HUES48 (cell line): ENCODE measurements around the gene GAREM1.

Experiments used
- H3K27ac ChIP-seq: one replicate; pipeline ENCODE4 v1.7.0; 2013; ENCODE audit warnings: low read depth, low read length, inconsistent platforms
- H3K27me3 ChIP-seq: 2 replicates; pipeline ENCODE4 v1.6.1; 2013; ENCODE audit warnings: mild to moderate bottlenecking, low read length; ENCODE audit not compliant: control insufficient read depth, insufficient read depth
- H3K36me3 ChIP-seq: 2 replicates; pipeline ENCODE4 v1.6.1; 2013; ENCODE audit warnings: low read length; ENCODE audit not compliant: control insufficient read depth, insufficient read depth
- H3K4me1 ChIP-seq: 2 replicates; pipeline ENCODE4 v1.6.1; 2013; ENCODE audit warnings: mild to moderate bottlenecking, low read length; ENCODE audit not compliant: control insufficient read depth, insufficient read depth
- H3K4me3 ChIP-seq: 2 replicates; pipeline ENCODE4 v1.5.1; 2013; ENCODE audit warnings: mild to moderate bottlenecking, low read depth, low read length
- H3K9ac ChIP-seq: 2 replicates; pipeline ENCODE4 v1.6.1; 2013; ENCODE audit warnings: mild to moderate bottlenecking, low read depth, low read length, moderate library complexity
- H3K9me3 ChIP-seq: 2 replicates; pipeline ENCODE4 v1.6.1; 2013; ENCODE audit warnings: low read length; ENCODE audit not compliant: control insufficient read depth, insufficient read depth

Gene GAREM1

DNA sequence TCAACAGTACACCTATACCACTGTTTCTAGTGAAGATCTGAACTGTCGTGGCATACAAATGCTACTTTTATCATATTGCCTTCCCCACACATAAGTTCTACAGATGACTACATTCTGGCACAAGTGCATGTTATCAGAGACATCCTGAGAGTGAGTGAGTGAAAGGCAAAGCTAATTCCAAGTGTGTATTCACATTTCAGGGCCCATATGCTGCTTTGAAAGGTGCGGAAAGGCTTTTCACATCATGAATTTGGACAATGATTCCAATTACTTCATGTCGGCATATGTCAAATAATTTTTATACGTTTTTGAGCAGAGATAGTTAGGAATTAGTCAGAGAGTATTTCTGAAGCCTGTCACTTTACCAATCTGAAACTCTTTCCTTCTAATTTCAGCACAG is 101.7 kb downstream of the GAREM1 start:
- H3K36me3 ChIP-seq, result no peaks in the 10 kb centered on the region
- H3K4me3 ChIP-seq, result no peak overlapping the region
- no peak overlapping the region for H3K9ac ChIP-seq
- H3K9me3 ChIP-seq, result no peaks in the 10 kb centered on the region
- no peaks in the 10 kb centered on the region for H3K27me3 ChIP-seq
- H3K27ac ChIP-seq, result no peak overlapping the region
- peaks cover 5% of the 10 kb centered on the region for H3K4me1 ChIP-seq

DNA sequence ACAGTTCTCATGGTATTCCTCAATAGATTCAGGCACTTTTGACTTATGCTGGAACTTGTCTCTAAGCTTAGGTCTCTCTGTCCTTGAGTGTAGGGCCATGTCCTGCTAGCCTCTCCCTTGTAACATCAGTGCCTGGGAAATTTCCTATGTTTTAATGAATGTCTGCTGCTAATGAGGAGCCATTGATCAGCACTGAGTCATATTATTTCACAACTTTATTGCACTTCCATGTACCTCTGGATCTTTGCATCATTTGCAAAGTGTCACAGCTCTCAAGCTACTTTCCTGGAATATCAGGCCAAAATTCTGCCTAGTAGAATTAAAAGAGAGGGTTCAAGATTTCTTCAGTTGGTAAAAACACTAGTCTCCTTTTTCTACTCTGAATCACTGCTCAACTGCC is 102.5 kb downstream of the GAREM1 start:
- Histone ChIP-seq H3K9ac (no peak overlapping the region), H3K9me3 (no peaks in the 10 kb centered on the region), H3K27me3 (no peaks in the 10 kb centered on the region), H3K36me3 (no peaks in the 10 kb centered on the region), H3K27ac (no peak overlapping the region), H3K4me1 (peaks cover 10% of the 10 kb centered on the region), H3K4me3 (no peak overlapping the region)

DNA sequence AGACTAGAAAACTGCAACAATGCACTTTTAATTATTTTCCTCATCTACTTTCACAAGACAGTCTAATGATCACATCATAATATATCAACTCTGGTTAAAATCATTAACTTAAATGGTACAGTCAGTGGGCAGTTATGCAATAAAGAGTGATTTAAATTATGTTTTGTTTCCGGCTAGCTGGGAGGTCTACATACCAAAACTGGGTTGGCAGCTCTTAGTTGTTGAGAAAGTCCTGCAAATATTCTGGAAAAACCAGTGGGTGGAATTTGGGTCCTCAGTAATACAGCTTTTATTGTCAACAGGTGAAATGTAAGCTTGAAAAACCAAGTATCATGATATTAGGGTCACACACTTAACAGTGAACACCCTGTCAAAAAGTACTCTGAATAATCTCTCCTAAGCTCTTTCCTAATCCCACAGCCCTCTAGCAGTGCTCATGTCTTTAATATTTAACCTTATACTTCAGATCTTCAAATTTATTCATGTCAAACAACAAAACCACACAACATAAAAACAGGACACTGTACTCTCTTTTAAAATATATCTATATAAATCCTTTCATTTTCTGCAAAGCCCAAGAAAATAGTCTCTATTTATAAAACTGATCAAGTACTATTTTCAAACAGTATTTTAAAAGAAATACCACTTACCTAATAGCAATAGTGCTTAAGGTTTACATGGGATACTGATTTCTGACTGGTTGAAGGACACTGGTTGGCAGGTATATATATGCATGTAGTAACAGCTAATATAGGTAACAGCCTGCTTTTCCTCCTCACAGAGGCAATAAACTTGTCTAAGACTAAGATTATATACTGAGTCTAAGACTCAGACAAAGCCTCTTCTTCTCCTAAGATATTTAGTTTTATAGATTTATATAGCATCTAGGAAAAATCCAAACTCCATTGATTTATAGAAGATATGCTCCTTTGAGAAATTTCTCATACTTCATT is 103.8 kb downstream of the GAREM1 start:
- Histone ChIP-seq H3K27me3 (no peaks in the 10 kb centered on the region), H3K9me3 (no peaks in the 10 kb centered on the region), H3K4me3 (no peak overlapping the region), H3K27ac (no peak overlapping the region), H3K36me3 (no peaks in the 10 kb centered on the region), H3K9ac (no peak overlapping the region), H3K4me1 (peaks cover 13% of the 10 kb centered on the region)

DNA sequence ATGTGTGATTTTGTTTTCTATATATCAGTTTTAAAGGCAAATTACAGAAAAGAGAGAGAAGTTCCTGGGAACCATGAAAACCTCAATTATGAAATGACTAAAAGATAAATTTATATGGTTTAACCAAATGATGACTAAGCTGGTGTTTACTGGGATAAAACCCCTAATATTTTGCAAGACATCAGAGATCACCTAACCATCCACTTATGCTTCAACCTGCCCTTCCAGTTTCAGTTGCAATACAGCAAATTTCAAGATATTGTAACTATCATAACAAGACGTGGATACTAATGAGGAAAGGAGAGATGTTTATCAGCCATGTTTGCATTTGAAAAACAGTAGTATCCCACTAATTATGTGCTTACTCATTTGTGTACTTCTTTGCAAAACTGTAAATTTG is 108.2 kb downstream of the GAREM1 start:
- H3K9ac ChIP-seq, result no peak overlapping the region

DNA sequence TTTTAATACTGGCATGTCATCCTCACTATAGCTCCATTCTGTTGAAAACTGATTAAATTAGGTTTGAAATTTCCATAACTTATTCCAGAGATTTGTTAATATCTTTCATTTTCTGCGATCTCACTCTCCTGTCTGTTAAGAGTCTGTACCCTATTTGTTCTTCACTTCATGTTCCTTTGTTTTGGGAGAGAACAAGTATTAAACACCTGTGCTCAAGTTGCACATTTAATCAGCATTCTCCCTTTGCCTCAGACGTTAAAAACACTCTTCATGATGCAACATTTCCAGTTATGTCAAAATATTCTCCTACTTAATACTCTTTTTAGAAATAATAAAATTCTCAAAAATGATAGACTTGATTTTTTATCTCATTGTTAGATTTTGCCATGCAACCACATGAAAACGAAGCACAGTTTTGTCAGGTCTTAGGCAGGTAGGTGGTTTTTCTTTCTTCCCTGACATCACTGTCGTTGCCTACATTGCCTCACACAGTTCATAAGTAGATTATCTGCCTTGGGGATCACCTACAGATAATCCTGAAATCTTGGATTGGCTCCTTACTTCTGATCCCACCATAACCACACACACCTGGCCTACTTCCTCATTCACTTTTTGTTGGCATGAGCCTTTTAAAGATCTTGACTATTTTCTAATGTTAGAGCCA is 109.9 kb downstream of the GAREM1 start:
- peaks cover 13% of the 10 kb centered on the region for H3K4me1 ChIP-seq
- H3K4me3 ChIP-seq, result no peak overlapping the region
- no peak overlapping the region for H3K9ac ChIP-seq
- H3K27ac ChIP-seq, result no peak overlapping the region
- no peaks in the 10 kb centered on the region for H3K36me3 ChIP-seq
- no peaks in the 10 kb centered on the region for H3K9me3 ChIP-seq
- H3K27me3 ChIP-seq, result no peaks in the 10 kb centered on the region

More for the DNA sequence above, 108.2 kb downstream of the GAREM1 start:
- Histone ChIP-seq H3K27me3 (no peaks in the 10 kb centered on the region), H3K9me3 (no peaks in the 10 kb centered on the region), H3K4me3 (no peak overlapping the region), H3K27ac (no peak overlapping the region), H3K4me1 (peaks cover 13% of the 10 kb centered on the region), H3K36me3 (no peaks in the 10 kb centered on the region)

DNA sequence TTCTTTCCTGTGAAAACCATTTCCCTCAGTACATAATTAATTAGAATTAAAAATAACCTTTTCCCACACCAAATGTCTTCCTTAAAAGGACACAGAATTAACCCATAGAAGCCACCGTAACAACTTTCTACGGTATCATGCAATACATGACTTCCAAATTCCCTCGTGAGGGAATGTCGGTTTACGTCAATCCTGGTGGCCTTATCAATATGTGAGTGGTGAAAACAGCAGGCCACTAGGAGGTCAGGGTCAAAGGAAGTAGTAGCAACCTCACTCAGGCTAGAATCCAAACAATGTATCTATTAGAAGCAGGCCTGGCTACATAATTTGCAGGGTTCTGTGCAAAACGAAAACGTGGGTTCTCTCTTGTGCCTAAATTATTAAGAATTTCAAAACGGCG is 112.2 kb downstream of the GAREM1 start:
- Histone ChIP-seq H3K4me1 (peaks cover 12% of the 10 kb centered on the region), H3K9ac (no peak overlapping the region), H3K9me3 (no peaks in the 10 kb centered on the region), H3K27me3 (no peaks in the 10 kb centered on the region), H3K36me3 (no peaks in the 10 kb centered on the region), H3K4me3 (no peak overlapping the region), H3K27ac (no peak overlapping the region)

DNA sequence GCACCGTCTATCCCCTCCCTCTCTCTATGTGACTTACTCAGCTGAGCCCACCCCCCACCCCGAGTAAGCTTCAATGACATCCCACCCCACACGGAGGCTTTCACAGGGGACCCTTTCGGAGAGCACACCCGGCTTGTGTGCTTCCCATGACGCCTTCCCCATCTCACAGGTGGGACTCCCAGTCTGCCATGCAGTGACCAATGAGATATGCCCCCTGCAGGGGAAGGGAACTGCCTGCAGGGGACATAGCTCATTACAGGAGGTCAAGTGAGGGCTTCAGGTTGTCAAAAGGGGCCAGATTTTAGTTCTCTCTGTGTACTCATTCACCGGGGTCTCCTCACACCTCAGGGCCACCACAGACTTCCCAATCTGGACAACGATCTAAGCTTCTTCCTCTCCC is 112.6 kb downstream of the GAREM1 start:
- Histone ChIP-seq H3K27me3 (no peaks in the 10 kb centered on the region), H3K4me1 (peaks cover 8% of the 10 kb centered on the region), H3K4me3 (no peak overlapping the region), H3K36me3 (no peaks in the 10 kb centered on the region), H3K9me3 (no peaks in the 10 kb centered on the region), H3K9ac (no peak overlapping the region), H3K27ac (no peak overlapping the region)

DNA sequence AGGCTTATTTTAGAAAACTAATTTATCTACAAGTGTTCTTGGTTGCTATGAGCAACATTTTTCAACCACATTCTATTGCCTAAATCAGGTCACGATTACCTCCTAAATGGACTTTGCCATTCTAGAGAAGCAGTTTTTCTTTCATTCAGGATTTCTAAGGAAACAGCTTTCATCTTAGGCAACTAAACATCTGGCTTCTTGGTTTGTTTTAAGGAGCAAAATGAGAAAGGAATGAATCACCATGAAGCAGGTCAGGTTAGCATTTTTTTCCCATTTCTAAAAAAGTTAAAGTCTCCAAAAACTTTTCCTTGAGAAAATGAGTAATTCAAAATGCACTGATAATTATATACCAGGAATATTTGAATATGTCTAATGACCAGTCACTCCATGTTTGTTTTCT is 114.8 kb downstream of the GAREM1 start:
- Histone ChIP-seq H3K27me3 (no peaks in the 10 kb centered on the region), H3K27ac (no peak overlapping the region), H3K36me3 (no peaks in the 10 kb centered on the region), H3K4me1 (no peaks in the 10 kb centered on the region; the same call in 1 of the 2 replicates), H3K9ac (no peak overlapping the region), H3K4me3 (no peak overlapping the region), H3K9me3 (no peaks in the 10 kb centered on the region)

DNA sequence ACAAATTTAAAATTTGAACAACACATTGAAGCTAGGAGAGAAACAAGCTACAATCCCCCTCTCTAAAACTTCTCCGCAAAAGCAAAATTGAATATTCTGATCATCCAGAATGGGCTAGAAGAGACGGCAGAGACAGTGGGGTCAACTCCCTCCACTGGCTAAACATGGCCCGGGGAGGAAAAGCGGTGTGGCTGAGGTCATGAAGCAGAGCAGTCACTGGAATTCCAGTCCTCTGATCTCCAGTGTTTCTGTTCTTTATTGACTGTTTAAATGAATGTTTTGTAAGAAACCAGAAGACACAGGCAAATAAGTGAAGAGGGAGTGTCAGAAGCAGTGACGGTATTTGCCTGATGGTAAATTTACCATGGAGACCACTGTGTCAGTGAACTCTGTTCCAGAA is 116.2 kb downstream of the GAREM1 start:
- H3K4me3 ChIP-seq, result no peak overlapping the region
- no peak overlapping the region for H3K27ac ChIP-seq
- no peaks in the 10 kb centered on the region for H3K27me3 ChIP-seq
- H3K9ac ChIP-seq, result no peak overlapping the region
- H3K9me3 ChIP-seq, result no peaks in the 10 kb centered on the region
- H3K4me1 ChIP-seq, result no peaks in the 10 kb centered on the region; the same call in 1 of the 2 replicates
- H3K36me3 ChIP-seq, result no peaks in the 10 kb centered on the region

DNA sequence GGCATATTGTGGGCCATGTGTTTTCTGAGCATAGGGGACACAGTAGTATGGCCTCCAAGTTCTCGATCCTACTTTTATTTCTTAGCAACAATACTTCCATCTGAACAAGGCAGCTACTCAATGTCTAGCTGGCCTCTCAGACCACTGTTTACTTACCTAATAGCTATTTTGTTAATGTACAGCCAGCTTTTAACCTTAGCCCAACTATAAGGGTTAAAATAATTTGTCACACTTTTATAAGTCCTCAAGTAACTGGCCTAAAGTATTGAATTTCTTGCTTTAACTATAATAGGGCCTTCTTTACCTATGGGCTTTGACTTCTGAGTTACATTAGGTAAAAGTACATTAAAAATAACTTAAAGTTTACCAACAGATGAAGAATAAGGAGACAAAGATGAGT is 117.4 kb downstream of the GAREM1 start:
- no peaks in the 10 kb centered on the region; the same call in 1 of the 2 replicates for H3K4me1 ChIP-seq
- no peak overlapping the region for H3K4me3 ChIP-seq
- H3K9ac ChIP-seq, result no peak overlapping the region
- H3K27me3 ChIP-seq, result no peaks in the 10 kb centered on the region
- no peaks in the 10 kb centered on the region for H3K9me3 ChIP-seq
- H3K27ac ChIP-seq, result no peak overlapping the region
- H3K36me3 ChIP-seq, result no peaks in the 10 kb centered on the region

DNA sequence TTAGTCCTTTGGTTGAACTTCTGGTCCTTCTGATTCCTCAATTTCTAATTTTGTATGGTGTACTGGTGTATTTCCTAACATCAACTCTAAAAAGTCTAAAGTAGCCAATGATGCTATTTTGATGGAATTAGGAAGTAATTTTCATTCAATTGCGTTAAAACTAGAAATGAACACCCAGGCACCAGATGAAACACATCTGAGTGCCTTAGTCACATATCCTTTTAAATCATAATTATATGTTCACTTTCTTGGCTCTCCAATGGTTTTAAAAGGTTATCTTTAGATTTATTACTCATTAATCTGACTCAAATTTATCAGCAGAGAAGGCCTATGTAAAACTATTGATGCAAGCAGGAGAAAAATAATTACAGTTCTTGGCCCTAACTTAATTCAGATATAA is 119.7 kb downstream of the GAREM1 start:
- no peak overlapping the region for H3K4me3 ChIP-seq
- H3K4me1 ChIP-seq, result peaks cover 14% of the 10 kb centered on the region
- no peak overlapping the region for H3K27ac ChIP-seq
- no peaks in the 10 kb centered on the region for H3K36me3 ChIP-seq
- no peaks in the 10 kb centered on the region for H3K9me3 ChIP-seq
- no peaks in the 10 kb centered on the region for H3K27me3 ChIP-seq
- H3K9ac ChIP-seq, result no peak overlapping the region
